Stimulated activated CD8-positive, alpha-beta memory T cell treated with anti-CD3 and anti-CD28 coated beads, Interleukin-7, amount 100 ng/mL, for 48 hours (primary cell): ENCODE results near the gene NOTCH2.
"Not testable (repeated sequence)": the region's sequence is repeated elsewhere in the genome, so short reads cannot be mapped to it uniquely, and the experiment has no call there.

Experiments
- DNase-seq, 2 donors: peaks; one replicate each; pipeline ENCODE4 v3.0.0-alpha.2; 2020; ENCODE audit warnings: low read depth in 1 of 2; ENCODE audit errors: extremely low read depth in 1 of 2

The NOTCH2 gene

DNA sequence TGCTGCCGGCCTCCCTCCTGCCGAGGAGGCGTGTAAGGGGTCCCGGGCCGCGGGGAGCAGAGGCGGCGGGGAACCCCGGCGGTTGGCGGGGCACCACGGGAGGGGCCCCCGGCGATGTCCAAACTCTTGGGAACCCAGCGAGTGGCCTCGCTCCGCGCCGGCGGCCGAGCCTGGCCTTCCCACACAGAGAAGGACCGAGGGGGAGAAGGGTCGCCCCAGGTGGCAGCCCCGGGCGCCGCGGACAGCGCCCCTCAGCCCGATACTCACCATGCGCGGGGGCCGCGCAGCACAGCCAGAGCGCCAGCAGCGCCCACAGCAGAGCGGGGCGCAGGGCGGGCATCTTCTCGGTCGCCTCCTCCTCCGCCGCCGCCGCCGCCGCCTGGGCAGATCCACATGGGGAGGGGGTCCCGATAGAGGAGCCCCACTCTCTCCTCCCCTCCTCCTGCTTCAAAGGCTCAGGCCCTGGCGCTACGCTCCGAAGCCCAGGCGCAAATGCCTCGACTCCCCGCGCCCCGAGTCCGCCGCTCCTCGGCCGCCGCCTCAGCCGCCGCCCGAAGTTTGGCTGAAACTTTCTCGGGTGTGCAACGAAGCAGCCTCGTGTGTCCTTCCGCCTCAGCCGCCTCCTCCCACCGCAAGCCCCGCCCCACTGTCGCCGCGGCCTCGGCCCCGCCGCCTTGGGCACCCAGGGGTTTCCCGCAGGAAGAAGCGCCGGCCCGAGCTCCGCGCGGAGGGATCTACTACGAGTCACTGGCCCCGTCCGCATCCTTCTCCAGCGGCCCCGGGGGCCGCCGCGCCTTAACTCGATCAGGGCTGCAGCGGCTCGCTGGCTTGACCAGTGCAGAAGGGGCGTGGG is at the start of gene NOTCH2:
TSS of gene NOTCH2 (minus strand) at position 596 of the 853 bp plus-strand sequence. CDS start at position 340, 256 bp downstream.
- DNase-seq, result peak; percentile 32 to 47

DNA sequence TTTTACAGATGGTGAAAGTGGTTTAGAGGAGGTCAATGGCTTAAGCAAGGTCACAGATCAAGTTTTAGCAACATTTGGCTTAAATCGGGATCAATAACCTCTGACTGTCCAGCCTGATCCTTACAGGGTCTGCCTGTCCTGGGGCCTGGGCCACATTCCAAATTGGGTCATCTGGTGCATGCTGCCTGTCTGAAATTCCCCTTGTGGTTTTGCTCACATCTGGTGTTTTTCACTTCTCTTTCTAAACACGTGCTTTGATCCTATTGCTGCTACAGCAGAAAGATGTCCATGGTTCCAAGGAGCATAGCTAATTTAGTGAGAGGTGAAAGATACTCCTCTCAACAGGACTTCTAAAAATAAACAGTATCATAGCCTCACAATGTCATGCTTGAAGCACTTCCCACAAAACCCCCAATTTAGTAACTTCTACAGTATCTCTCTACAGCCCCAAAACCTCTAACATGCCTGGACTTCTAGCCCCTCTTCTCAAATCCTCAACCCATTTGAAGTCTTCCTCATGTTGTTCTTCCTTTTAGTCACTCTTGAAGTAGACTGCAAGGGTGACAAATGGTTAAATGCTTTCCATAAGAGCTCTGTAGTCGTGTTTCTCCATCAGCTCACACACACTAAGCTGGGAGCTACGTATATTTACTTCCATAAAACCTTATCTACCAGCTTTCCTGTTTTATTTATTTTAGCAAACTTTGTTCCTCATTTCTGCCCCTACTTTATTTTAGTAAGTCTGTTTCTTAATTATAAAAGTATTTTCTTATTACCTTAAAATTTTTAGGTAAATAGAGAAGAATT is 48.1 kb upstream of the NOTCH2 start:
- DNase-seq, result not testable (repeated sequence)

DNA sequence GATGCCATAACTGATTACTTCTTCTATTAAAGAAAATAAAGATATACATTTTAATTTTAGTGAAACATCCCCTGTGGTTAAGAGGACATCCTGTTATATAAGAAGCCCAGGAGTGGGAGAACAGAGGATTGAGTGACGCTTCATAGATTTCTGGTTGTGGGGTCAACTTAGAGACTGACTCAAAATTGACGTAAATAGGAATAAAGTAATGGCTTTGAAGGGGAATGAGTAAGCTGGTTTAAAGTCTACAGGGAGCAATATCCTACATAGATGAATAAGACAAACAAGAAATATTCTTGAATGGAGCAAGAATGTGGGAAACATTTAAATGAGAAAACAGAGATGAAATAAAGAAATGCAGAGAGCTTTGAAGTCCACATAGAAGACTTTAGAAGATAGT is 46.6 kb upstream of the NOTCH2 start:
- not testable (repeated sequence) for DNase-seq

DNA sequence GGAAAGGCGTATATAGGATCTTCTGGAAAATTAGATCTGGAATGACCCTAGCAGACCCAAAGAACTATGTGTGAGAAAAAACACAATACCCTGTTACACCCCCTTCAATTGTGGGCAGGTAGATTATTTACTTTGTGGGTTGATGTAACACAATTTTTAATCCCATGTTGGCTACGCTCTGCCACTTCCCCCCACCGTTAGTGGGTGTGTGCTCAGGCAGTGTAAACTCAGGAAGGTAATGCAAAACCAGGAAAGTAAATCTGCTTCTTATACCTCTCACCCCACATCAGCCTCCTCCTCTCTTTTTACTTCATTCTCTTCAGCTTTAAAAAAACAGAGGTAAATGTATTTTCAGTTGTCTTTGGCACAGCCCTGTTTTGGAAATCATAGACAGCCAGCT is 43.7 kb upstream of the NOTCH2 start:
- DNase-seq, result not testable (repeated sequence)

DNA sequence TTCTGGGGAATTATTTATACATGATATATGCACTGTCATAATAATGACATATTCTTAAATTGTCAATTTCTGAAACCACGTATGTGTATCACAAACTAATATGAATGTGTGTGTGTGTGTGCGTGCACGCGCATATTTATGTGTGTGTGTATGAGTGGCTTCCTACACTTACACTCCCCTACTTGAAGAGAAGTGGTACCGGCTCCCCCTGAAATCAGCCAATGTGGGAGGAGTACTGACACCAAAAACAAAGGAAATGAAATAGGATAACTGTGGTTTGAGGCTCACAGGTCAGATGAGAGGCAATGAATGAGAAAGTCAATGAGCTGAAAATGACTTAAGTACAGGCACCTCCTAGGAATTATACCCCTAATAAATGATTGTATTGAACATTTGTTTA is 42.8 kb upstream of the NOTCH2 start:
- not testable (repeated sequence) for DNase-seq

DNA sequence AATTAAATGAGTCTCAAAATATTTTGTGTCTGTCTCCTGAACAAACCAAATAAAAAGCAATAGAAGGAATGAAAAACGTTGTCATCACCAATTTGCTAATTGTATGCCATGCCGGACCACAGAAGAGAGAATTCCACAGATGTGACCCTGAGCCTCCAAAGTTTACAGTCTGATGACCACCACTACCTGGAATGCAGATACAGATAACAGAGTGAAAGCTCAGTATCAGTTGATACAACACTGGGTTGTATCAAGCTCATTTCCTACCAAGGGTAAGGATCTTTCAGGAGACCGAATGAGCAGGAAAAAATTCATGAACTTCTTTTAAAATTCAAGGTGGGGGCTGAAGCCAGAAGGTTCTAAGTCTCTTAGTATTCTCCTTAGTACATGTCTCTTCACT is 42.3 kb upstream of the NOTCH2 start:
- DNase-seq, result not testable (repeated sequence)

DNA sequence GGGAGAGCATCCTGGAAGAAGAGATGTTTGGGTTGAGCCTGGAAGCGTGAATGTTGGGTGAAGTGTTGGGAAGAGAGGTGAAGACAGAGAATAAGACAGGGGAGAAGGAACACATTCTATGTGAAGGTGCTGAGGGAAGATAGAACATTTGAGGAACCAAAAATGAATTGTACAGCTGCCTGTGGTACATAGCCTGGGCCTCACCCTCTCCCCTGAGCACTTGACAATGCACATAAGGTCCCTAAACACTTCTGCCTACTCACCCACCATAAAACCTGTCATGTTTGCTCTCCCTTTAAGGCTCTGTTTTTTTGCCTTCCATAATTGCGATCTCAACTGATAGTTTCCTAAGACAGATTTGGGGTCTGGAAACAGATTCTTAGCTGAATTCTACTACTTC is 41.5 kb upstream of the NOTCH2 start:
- DNase-seq, result not testable (repeated sequence)

DNA sequence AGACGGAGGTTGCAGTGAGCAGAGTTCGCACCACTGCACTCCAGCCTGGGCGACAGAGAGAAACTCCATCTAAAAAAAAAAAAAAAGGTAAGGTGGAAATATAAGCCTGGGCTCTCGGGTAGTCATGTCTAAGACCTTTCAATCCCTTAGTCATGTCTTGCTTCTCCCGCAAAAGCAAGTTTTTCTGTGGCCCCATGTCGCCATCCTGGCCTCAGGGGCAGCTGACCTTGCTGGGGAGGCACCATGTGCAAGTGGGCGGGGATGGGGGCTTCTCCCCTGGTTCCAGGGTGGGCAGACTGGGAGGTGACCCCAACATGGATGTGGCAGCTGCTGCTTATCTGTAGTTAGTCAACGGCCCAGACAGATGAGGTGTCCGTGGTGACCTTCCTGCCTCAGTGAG is 40.2 kb upstream of the NOTCH2 start:
- not testable (repeated sequence) for DNase-seq

DNA sequence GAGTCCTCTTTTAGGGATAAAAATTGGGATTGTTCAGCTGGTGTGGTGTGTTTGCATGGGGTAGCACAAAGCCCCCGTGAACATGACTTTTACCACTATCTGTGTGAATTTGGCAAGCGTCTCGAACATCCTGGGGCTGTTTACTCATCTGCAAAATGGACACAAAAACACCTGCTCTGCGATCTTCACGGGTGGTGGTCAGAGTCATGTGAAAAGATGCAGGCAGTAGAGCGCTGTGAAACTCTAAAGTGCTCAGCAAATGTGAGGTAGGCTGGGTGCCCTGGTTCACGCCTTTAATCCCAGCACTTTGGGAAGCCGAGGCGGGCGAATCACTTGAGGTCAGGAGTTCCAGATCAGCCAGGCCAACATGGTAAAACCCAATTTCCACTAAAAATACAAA is 39.7 kb upstream of the NOTCH2 start:
- DNase-seq, result not testable (repeated sequence)

DNA sequence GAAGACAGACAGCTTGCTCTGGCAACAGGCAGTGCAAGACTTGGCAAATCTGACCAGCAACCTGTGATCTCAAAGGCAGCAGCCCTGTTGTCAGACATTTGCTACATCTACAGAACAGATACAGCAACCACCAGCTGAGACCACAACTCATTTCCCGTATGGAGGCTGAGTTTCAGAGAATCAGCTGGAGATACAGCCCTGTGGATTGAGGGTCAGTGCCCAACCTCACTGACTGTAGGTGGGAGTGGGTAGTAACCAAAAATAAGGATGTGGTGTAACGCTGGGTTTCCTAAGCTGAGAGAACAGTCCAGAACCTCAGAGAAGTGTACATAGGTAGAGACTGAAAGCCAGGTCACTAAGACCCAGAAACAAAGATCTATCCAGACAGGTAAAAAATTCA is 35.8 kb upstream of the NOTCH2 start:
- DNase-seq, result not testable (repeated sequence)

DNA sequence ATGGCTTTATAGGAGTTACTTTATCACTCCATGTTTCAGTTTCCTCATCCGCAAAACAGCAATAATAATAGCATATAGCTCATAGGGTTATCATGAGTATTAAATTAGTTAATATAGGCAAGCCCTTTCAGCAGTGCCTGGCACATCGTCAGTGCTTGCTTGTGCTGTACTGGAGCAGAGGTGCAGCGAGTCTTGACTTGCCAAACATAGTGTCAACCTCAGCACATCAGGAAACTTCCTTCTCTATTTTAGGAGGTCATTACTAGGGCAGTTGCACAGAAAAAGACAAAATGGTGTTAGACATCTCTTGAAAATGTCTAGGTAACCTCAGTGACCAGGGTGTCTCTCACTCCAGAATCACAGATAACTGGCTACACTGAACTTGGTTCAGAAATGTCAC is 34.3 kb upstream of the NOTCH2 start:
- not testable (repeated sequence) for DNase-seq

DNA sequence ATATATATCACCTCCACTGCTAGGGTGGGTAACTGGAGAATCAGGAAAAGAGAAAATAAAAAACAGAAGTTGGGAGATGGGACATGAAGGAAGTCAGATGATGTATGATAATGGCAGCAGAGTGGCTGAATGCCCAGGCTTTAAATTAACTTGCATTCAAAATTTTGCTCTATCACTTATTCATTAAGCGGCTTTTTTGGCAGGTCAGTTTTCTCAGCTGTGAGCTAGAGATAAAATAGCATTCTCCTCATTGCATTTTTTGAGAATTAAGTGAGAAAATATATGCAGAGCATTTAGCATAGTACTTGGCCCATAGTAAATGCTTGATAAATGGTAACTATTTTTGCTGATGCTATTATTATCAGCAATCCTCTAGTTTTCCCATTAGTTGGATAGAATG is 32.1 kb upstream of the NOTCH2 start:
- DNase-seq, result not testable (repeated sequence)

DNA sequence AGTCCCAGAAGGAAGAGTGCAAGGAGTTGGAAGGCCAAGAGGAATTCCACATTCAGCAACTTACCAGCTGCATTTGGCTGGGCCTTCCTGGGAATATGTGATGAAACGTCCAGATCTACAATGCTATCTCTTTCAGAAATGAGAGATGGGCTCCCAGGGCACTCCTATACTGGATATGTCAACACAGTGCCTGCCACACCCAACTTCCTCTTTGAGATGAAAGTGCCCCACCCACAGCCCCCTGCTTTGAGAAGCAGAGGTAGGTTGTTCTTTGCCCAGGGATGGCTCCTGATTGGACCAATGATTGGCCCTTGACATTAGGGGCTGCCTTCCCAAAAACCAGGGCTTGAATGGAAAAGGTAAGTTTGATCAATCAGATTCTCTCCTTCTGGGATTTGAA is 31.1 kb upstream of the NOTCH2 start:
- DNase-seq, result not testable (repeated sequence)

DNA sequence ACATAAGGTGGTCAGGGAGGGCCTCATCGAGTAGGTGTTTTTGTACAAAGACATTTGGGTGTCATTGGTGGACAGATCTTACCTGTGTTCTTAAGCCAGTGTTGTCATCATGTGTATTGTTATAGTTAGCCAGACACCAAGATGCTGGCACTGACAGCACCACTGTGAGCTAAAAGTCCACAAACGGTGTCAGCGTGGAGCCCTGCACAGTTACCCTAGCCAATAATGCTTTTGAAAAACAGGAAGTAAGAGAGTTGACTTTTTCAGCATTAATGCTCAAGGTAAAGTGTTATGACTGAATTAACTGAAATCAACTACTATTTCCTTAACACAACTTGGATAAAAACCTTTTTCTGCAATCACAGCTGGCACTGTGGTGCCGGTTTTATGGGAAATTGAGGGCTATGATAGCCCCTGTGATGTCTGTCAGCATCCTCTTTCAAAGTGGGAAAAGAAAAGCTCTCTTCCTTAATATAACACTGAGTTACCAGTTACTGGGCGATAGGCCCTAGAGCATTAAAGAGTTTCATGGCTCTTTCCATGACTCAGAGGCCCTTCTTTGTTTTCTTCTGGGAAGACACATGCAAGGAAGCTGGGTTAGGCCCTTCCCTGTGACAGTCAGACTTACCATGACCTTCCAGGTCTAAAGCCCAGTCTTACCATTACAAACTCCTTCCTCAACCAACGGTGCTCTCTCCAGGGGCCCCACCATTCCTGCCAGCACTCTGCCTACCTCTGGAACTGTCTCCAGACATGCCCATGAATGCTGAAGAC is 29.7 kb upstream of the NOTCH2 start:
- not testable (repeated sequence) for DNase-seq

DNA sequence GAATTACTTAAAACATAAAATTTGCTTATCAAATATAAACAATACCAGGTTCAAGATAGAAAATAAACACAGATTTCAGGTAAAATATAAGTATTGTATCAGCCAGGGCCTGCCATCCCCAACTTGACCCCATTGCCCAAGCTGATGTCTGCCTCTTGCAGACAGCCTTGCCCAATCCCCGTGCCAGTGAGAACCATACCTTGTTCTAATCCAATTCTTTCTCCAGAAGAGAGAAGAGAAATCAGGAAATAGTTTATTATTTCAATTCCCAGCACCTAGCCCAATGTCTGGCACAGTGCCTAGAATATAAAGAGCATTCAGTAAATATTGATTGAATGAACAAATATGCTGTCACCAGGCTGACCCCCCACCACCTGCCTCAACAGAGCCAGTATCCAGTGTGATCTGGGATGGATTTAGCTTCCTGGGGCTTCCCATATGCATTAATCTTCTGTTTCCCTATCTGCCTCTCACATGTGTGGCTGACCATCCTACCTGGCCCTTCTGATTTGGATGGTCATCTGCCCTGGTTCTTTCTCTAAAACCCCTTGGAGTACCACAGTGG is 27.6 kb upstream of the NOTCH2 start:
- DNase-seq, result not testable (repeated sequence)

DNA sequence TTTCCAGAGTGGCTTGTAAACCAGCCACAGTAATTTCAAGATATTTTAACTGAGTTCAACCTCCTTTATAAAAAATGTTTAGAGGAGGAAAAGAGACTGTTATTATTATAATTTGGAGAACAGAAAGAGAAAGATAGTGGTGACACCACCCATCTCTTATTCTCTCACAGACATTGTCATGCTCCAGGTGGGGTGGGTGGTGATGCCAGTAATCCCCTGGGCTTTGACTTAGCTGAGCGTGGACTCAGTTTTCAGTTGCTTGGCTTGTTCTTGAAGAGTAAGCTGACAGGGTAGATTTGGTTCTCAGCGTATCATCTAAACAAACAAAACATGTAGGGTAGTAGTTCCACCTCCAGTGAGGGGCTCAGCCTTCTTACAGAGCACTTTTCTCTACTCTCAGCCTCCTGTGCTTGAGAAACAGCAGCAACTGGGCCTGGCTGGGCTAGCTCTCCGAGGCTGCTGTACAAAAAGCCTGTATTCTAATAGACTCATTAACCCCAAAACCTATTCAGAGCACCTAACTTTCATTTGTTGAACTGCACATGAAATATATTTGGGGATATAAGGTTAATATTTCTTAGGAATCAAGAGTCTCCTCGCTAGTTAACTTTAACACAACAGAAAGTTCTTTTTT is 24.2 kb upstream of the NOTCH2 start:
- not testable (repeated sequence) for DNase-seq

DNA sequence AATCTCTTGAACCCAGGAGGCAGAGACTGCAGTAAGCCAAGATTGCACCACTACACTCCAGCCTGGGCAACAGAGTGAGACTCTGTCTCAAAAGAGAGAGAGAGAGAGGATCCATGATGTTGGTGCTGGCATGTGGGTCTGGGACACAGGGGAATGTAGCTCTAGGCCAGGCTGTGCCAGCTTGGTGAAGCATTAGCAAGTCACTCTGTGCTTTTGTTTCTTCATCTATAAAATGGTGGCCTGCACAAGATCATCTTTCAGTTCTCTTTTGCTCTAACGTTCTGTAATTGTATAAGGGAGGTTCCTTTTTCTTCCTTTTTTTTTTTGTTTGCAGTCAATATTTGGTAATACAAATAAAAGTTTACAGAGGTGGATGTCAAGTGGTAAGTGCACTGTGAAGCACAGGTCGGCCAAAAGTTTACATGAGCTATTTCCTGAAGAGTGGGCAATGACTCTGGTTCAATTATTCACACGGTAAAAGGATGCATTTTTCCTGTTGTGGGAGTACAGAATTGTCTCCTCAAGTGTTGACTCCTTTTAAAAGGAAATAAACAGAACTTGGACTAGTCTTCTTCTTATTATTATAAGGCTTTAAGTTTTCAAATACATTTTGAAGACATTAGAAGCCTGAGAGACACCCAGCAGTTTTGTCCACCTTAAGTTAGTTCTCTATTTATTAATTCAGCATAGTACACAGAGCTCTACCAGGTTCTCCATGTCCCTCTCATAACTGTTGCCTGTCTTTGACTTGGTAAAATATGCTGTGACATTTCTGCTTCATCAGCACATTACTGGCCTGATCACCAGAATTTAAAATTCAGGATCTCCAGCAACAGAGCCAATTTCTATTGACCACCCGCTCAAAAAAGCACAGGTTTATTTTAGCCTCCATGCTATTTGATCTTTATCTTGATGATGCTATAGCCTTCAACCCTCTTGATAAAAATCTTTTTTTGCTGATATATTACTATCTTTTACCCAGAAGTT is 23.1 kb upstream of the NOTCH2 start:
- DNase-seq, result not testable (repeated sequence)

DNA sequence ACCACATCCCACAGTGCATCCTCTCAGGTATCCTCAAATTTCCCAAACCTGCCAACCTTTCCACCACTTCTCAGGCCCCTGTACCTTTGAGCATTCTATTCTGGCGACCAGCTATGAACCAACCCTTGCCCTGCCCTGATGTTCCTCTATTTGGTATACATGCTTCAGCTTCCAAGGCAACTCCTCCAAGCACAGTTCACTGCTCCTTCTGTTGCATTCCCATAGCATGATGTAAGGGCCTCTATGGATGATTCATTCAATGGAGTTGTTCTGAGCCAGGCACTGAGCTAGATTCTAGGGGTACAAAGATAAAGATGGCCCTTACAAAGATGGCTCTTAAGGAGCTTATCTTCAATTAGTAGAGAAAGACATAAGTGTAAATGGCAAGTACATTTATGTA is 21.4 kb upstream of the NOTCH2 start:
- DNase-seq, result not testable (repeated sequence)

DNA sequence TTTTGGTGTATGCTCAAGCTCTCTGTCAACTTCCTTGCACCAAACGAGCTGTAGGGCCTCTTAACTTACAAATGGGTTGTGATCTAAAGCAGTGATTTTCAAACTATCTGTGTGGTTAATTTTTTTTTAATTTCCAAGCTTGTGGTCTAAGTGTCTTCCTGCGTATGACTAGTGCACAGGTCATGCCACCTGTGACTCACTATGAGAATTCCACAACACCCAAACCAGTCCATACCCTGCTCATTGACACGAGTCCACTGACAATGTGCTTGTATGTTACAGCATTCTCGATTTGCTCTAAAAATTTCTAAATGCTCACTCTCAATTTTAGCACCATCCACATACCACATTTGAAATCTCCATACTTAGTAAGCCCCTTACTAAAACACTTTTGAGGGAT is 18.5 kb upstream of the NOTCH2 start:
- DNase-seq, result peak in 1 of 2 donors; percentile 38
